ENCODE data around the gene MID1.
A peak's percentile ranks its signal among the peaks of the same experiment; 100 is the strongest.

The MID1 gene

DNA sequence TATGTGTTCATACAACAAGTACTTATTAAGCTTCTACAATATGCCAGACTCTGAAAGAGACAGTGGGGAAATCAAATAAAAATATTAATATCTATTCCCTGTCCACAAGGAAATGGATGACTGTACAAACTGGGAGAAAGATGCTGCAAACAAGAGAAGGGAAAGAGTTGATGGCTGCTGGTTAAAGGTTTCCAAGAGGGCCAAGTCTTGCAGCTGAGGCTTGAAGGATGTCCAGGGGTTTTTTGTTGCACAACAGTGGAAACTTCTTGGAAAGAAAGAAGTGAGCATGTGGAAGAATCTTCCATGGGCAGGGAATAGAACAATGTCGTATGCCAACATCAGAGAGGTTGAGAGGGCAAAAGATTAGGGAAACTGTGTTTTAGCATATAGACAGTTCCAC, 95.8 kb downstream of the MID1 start:
- no peak for DNase-seq

DNA sequence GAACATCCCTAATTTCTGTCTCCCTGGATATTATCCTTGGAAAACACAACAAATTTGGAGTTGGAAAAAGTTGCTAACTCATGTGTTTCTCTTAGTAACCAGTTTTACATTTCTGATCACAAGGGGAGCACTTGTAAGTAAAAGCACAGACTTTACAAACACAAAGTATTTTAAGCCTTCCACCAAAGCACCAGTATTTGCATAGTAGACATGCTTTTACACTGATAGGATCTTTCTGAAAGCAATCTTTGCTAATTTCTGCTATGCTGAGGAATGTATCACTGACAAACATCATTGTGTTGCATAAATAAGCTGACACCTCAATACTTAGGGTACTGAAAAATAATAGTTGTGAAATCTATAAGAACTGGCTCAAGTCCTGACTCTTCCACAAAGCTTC, 100.6 kb downstream of the MID1 start:
- DNase-seq, result no peak

DNA sequence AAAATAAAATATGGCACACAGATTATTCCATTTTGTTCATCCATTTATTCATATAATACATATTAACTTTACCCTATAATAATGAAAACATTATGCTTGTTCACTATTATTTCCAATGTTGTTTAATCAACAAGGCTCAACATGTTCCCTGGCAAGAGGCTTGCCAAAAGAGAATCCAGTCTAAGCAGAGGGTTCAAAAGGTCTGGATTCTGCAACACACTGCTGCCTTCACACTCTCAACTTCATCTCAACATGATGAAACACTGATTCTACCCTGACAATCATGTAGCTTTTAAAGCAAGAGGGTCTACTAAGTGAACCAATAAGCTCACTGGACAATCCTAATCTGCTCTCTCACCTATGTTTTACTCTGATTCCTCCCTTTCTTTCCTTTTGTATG, 101.1 kb downstream of the MID1 start:
- no peak for DNase-seq

DNA sequence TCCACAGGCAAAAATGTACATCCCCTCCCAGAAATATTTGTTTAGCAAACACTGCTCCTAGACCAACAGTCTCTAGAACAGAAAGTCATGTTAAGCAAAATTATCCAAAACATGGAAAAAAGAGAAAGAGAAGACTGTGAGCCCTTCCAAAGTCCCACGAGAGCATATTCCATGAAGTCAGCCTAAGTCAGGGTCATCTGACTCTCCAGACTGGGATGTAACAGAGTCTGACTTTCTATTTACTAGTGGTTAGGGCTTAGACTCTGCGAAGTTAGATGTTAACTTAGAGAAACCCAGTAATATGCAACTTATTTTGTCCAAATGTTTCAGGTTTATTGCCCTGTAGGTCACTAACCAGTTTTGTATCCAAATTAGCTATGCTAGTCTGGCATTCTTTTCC, 102.3 kb downstream of the MID1 start:
- DNase-seq, result no peak

DNA sequence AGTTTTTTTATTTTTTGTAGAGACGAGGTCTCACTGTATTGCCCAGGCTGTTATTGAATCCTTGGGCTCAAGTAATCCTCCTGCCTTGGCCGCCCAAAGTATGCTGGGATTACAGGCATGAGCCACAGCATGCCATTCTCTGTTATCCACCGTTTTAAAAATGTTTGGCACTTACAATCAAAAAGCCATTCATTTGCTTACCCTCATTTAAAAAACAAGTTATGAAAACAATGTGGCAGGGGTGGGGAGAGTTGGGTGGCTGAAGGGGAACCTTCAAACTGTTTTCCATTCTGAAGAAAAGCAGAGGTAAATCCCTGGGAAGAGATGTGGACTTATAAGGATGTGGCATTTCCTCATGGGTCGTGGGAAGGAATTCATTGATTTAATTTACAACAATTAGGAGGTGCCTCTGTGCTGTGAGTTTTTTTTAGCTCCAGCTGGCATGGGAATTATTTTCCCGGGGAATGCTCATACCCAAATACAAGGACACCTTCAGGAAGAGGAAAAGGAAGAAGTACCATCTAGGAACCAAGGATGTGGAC, 103.5 kb downstream of the MID1 start:
- DNase-seq, result no peak

DNA sequence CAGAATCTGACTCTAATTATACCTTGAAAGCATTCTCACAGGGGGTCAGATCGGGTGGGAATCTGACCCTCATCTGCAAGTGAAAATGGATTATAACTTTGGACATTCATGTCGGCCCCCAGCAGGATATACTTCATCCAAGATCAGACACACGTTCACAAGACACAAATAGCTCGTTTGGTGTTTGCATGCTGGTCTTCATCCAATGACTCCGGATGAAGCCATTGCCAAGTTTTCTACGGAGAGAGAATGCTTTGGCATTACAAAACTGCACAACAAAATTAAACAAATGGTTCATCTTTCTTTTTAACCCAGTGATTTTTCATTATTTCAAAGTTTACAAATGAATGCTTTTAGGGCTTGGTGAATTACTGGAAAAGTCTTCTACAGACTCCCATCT, 105.5 kb downstream of the MID1 start:
- DNase-seq, result no peak

DNA sequence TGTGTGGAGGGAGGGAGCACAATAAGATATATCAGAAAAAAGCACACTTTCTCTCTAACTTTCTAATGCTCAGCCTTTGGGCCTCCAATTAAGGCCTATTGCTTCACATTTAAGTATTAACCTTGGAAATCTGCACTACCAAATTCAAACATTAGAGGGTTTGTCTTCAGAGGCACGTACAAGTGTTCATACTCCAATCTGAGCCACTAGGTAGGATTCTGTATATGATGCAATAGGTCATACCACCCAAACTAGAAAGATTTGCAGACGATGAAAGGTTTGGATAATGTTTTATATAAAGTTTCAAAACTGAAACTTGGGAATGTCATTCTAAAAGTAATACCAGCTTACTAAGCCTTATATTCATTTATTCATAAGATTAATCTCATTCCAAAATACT, 106.4 kb downstream of the MID1 start:
- no peak for DNase-seq

DNA sequence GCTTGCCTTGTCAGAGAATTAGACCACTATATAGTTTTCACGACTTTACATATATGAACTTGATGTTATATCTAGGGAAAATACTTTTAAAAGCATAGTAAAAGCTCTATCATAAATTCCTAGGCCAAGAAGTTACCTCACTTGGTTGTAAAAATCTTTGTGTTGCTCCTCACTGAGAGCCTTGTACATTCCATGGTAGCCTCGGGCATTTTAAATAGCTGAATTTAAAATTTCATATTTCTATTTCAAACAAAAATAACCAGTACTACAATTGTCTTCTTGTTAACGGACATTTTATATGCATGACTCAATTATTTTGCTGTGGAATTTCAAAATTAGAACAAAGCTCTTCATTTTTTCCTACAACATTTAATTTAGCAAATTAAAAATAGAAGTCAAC, 107.6 kb downstream of the MID1 start:
- no peak for DNase-seq

DNA sequence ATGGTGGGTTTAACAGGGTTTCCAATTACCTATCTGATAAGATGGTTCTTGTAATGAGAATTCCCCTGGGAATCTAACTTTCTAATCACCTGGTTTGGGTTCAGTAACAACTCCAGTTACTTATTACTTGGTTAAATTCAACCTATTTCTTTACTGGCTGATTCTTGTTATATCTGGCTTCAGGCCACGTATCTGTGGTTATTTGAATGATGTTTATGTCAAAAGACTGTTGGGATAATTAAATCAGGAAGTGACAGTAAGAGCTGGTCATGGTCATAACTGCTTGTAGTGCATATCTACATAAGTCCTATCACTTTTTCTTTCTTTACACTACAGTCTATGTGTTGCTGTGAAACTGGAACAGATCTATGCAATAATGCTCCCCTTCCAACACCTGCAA, 108.1 kb downstream of the MID1 start:
- no peak for DNase-seq

DNA sequence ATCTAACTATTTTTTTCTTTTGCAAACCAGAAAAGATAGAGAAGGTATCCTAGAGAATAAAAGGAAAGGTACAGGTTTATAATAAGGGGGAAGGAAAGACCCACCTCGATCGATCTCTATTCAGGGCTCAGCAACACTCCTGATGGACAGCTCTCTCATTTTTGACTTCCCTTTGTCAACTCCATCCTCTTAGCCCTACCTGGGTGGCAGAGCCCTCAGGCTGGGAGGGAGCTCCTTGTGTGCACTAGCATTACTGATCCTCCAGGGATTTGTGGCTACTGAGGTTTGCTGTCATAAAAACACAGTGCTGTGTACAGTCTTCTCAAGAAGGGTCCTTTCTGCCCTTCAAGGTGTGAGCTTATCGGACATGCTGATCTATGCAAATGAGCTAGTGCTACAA, 111.0 kb downstream of the MID1 start:
- DNase-seq, result peak; percentile 16

DNA sequence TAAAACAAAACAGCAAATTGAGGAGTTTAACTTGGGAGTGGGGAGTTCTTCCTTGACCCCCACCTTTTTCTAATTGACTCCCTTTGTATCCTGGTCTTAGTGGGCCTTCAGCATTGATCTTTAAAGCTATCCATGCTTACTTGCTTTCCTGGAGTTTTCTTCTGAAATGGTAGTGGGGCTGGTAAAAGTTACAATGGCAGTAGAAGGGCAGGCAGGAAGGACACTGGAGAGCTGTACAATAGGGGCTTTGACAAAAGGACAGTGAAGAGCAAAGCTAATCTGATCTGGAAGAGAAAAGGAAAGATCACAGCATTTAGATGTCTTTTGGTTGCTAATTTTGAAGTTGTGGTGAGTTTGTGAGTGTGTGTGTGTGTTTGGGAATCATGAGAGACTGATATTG, 111.5 kb downstream of the MID1 start:
- DNase-seq, result no peak

DNA sequence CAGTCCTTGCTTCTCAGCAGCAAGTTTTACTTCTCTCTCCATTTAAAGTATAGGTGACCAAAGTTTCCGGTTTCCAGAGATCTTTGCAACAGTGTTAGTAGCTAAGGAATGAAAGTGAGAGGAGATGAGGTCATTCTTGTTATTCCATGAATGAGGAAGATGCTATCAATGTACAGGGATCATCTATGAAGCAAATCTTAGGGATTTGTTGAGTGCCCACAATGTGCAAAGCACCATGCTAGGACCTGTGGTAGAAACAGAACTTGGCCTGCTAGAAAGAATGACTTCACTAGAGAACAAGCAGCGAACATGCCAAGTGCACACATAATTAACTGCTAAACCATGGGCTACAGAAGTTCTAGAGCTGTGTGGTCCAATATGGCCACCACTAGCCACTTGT, 112.5 kb downstream of the MID1 start:
- DNase-seq, result no peak

DNA sequence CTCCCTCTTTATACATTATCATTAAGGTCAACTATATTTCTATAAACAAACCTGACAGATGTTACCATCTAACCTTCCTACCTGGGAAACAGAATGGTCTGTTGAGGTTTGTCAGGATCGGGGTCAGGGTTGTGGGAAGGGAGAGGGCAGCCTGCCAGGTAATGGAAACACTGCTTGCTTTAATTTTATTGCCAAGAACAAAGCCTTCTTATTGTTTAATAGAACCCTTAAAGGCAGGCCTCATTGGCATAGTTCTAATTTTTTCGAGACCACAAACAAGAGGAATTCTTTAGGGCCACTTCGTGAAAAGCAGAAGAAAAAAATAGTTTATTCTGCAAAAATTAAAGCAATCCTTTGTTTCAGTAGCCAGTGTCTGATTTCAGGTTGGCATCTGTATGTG, 113.2 kb downstream of the MID1 start:
- DNase-seq, result no peak

DNA sequence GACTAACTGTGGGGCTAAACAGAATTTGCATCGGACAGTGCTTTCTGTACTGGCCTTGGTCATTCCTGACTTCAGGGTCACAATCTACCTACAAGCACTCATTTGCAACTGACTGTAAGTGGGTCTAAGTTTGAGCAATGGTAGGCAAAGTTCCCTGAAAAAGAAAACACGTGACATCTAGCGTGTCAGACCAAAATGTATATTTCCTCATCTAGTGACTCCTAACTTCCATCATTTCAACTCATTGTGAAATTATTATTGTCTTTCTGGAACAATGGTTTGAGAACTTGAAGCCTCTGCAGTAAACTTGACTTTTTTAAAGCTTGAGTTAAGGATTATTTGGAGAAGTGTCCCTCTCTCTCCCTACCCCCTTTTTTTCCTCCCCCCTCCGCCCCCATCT, 113.6 kb downstream of the MID1 start:
- DNase-seq, result no peak

DNA sequence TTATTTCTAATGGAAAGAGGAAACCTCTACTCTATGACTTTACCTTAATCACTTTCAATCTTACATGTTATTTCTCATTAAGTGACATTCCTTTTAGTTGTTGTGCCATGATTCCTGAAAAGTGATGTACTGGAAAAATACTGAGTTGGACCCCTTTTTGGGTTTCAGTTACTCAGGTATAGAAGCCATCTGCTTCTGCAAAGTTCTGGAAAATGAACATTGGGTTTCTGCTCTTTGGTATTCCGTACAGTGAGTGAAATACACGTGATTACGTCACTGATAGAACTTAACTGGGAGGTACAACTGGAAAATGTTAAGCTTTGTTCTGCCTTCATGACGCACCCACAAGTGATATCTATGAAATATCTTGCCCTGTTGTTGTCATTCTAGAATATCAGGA, 114.7 kb downstream of the MID1 start:
- DNase-seq, result no peak

DNA sequence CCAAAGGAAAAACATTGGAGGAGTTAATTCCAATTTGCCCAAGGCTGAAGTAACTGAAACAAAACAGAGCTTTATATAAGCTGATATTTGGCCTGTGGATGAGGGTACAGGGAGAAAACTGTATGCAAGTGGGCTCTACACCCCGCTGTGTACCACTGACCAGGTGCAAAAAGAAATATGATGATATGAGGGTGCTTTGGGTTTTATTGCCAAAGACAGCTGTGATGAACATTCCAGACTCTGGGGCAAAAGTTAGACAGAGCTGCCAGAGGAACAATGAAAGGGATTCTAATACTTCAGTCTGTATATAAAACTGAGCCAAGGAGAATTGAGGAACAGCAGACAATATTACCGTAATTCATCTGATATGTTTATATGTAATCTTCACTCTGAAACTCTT, 117.4 kb downstream of the MID1 start:
- DNase-seq, result no peak

DNA sequence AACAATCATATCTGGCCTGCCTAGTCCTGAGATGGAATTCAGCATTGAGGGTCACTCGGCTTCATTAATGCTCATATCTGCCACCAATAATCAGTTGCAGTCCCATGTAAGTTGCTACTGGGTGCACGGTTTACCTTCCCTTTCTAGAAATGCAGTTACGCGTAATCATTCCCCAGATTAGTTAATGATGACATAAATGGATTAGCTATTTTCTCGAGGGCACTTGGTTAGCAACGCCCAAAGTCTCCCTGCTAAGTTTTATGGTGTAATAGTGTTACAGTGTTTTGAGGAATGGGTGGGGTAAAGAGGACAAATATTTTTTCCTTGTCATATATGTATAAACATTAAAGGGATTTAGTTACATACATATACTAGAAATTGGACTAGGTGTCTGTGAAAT, 118.8 kb downstream of the MID1 start:
- no peak for DNase-seq

DNA sequence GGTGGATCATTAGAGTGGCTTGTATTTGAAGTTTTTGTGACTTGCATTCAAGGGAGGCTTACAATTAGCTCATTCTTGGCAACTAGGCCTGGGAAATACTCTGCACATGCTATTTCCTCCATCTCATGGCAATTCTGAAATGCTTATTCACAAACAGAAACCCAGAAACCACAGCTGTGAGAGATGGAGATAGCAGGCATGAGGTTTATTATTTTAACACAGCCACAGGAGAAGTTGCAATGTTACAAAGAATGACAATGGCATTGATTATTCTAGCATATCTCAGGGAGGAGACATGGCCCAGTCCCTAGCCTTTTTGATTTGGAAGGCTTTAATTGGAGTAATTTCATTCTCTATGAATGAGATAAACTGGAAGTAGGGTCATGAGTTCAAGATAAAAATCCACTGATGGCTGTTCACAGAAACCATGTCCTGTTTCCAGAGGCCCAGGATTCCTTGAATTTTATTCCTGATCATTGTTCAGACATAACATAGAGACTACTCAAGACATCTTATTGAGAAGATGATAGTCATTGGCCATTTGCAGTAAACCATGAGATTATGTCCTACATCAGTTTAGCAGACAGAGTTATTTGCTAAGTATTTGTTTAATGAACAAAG, 123.9 kb downstream of the MID1 start:
- no peak for DNase-seq

DNA sequence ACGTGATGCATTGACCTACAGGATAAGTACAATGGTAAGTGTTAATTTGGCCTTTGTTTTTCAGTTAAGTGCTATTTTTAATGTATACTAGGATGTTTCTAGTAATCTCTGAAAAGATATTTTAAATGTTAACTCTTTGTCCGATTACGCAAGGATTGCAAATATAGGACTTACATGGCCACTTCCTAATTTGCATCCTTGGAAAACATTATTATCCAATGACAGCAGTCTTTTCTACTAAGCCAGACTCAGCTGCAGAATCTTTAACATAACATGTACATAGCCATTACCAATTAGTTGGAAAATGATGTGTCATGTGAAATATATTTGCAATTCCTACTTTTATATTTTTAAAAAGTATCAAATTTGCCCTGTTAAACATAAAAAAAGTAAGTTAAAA, 124.7 kb downstream of the MID1 start:
- DNase-seq, result no peak

DNA sequence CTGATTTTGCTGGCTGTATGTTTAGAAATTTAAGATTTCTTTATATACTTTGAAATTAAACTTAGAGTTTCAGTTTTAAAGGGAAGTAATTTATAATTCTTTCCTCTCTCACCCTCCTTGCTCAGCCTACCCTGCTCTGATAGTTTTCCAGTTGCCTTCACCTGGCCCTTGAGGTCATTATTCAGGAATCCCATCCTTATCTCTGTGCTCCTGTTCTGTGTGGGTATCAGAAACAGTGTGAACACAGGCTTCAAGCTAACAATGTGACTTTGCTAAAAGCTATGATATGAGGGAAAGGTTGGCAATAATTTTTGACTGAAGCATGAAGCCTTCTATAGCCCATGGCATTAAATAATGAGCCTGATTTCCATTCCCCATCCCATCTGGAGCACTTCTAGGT, 128.1 kb downstream of the MID1 start:
- no peak for DNase-seq

DNA sequence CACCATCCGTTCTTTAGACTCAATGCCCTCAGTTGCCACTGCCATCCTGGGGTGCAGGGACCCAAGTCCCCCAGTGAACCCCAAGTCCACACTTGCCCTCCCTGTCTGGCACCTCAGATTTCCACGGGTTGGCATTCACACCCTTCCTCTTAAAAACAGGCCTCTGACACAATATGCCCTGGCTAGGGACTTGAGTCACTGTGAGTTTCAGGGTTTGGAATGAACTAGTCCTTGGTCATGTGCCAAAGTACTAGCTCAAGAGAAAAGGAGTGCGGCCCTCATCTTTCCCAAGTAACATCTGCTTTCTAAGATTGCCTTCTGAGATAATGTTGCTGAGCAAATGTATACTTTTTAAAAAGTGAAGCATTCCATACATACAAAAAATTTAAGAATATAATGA, 134.0 kb downstream of the MID1 start:
- no peak for DNase-seq

DNA sequence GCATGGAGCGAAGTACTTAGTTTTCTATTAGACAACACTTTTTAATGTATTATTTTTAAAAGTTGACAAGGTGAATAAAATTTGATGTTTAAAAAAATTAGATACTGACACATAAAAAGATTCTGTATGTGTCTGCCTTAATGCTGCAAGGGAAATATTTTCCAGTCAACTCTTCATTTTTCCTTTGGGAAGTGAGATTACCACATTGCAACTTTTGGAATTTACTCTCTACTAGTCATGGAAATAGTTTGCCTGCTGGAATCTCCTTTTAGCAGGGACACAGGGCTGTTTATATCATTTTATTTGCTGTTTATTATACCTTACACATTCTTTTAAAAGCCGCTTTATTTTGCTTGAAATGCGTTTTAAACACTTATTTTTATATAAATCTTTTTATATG, 135.1 kb downstream of the MID1 start:
- no peak for DNase-seq

DNA sequence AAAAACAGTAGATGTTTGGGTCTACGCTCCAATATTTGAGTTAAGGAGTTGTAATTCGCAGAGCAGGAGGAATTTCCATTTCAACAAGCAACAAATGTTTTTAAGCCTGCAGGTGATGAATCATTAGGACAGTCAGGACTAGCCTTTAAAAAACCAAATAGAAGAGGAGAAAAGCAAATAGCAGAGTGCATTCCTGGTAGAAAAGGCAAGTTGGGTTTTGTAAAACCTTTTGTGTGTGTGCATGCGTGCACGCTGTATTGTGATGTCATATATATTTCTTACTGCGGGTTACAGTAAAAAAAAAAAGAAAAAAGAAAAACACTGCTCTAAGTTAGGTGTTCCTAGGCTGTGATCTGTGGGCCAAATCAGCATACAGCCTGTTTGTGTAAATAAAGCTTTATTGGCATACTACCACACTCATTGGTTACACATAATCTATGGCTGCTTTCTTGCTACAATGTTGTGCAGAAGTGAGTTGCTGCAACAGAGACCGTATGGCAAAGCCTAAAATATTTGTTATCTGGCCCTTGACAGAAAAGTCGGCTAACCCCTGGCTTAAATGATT, 135.6 kb downstream of the MID1 start:
- DNase-seq, result no peak

DNA sequence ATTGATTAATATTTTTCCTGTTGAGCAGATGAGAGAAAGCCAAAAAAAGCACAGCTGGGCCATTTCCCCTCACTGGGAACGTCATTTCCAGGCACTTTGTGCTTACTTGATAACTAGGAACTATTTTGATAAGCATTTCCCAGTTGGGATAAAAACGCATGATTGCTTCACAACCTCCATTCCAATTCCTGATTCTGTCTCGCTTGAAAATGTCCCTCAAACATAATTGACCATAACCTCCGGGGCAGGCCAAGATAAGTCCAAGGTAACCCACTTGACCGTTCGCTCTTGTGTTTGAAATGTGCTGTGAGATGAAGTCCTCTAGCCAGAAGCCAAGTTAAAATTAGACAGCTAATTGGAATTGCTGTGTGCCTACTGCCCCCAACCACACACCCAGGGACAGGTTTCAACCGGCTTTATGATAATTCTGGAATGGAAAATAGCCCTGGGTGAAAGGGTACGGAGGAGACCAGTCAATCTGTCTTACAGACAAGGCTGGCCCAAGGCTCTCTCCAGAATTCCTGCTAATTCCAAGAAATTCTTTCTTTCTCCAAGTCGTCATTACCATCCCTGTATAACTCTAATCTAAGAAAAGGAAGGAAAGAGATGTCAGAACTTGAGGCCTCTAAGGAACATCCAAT, 137.1 kb downstream of the MID1 start:
- no peak for DNase-seq

DNA sequence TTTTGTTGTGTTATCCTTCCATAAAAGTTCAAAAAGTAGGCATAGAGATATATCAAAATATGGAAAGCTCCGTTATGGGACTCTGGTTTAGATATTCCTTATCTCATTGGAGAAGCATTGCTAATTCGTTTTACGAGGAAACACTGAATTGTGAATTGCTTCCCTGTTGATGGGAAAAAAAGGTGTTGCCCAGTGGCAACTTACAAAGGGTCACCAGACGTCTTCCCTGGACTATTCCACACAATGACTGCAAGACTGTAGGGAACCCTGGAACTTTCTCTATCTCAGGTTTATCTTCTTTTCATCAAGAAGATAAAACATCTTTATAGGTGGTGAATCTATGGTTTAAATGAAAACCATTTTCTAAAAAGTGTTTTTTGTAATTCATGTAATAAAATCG, 137.7 kb downstream of the MID1 start:
- DNase-seq, result no peak
